Stomach smooth muscle (tissue), 2 donors: ENCODE results near the gene STK24.

Source experiments
- H3K27ac ChIP-seq: one replicate; pipeline ENCODE4 v1.7.0; 2013; ENCODE audit warnings: mild to moderate bottlenecking, low read length, inconsistent platforms
- H3K27me3 ChIP-seq, 2 donors: one replicate each; pipeline ENCODE4 v1.7.0; 2013; ENCODE audit warnings: low read length in 2 of 2; ENCODE audit not compliant: insufficient read depth in 2 of 2, control insufficient read depth in 1 of 2
- H3K36me3 ChIP-seq, 2 donors: one replicate each; pipeline ENCODE4 v1.7.0; 2013; ENCODE audit warnings: low read length in 2 of 2; ENCODE audit not compliant: control insufficient read depth in 2 of 2, insufficient read depth in 2 of 2
- H3K4me1 ChIP-seq: one replicate; pipeline ENCODE4 v1.7.0; 2013; ENCODE audit warnings: low read length; ENCODE audit not compliant: control insufficient read depth, insufficient read depth
- H3K4me3 ChIP-seq, 2 donors: one replicate each; pipeline ENCODE4 v1.7.0; 2013; ENCODE audit warnings: low read length in 2 of 2
- H3K9ac ChIP-seq, 2 donors: one replicate each; pipeline ENCODE4 v1.7.0; 2013; ENCODE audit warnings: low read length in 2 of 2, mild to moderate bottlenecking in 1 of 2
- H3K9me3 ChIP-seq, 2 donors: one replicate each; pipeline ENCODE4 v1.7.0; 2013; ENCODE audit warnings: low read length in 2 of 2; ENCODE audit not compliant: control insufficient read depth in 2 of 2
- donor health status: healthy.
- donor health status: Pancreatic carcinoma.

The STK24 gene

DNA sequence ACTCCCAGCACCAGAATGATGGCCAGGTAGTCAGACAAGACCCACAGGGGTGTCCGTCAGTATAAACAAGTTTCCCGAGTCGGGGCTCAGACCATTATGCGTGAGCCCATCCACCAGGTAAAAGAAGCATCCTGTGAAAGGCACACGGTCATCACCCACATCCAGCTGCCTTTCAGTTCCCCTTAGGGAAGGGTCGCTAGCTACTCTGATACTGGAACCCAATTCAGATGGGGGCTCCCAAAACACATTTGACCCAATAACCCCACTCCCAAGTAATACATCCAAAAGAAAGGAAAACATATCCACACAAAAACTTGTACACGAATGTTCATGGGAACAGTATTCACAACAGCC, 66.8 kb downstream of the STK24 start:
- no peaks in the 10 kb centered on the region for H3K27me3 ChIP-seq
- H3K36me3 ChIP-seq = no peaks in the 10 kb centered on the region
- peaks cover 31% of the 10 kb centered on the region for H3K4me1 ChIP-seq
- H3K4me3 ChIP-seq = no peak overlapping the region
- H3K27ac ChIP-seq = no peak overlapping the region
- H3K9ac ChIP-seq = no peak overlapping the region
- H3K9me3 ChIP-seq = no peaks in the 10 kb centered on the region

- peaks cover 36% of the 10 kb centered on the region for H3K4me1 ChIP-seq
- no peaks in the 10 kb centered on the region for H3K9me3 ChIP-seq
- H3K36me3 ChIP-seq = no peaks in the 10 kb centered on the region
- H3K27me3 ChIP-seq = no peaks in the 10 kb centered on the region
- no peak overlapping the region for H3K27ac ChIP-seq
- H3K4me3 ChIP-seq = no peak overlapping the region
- H3K9ac ChIP-seq = no peak overlapping the region
These were observed 67.4 kb downstream of the STK24 start for GRCh38 chr13:98509271-98510155.

GRCh38 chr13:98508685-98509084, 68.2 kb downstream of the STK24 start:
- H3K9ac ChIP-seq = no peak overlapping the region
- peaks cover 40% of the 10 kb centered on the region for H3K4me1 ChIP-seq
- H3K27ac ChIP-seq = no peak overlapping the region

DNA sequence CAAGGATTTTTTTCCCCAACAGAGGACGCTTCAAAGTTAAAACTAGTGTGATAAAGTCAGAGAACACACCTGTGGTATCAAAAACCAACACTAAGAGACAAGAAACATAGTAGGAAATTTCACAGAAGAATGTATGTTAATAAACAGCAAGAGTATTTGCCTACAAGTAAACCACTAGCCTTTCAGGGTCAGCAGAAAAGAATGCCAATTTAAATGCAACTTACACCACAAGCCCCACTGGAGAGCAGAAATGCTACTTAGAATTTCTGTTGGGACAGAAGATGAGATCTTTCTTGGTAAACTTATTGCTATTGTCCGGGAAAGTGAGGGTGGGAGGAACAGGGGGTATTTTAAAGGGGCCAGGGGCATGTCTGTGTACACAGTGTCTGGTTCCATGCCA, 68.6 kb downstream of the STK24 start:
- no peaks in the 10 kb centered on the region for H3K27me3 ChIP-seq
- H3K9ac ChIP-seq = no peak overlapping the region
- H3K36me3 ChIP-seq = no peaks in the 10 kb centered on the region
- H3K4me3 ChIP-seq = no peak overlapping the region
- no peak overlapping the region for H3K27ac ChIP-seq
- H3K4me1 ChIP-seq = peaks cover 43% of the 10 kb centered on the region
- H3K9me3 ChIP-seq = no peaks in the 10 kb centered on the region

More at GRCh38 chr13:98508685-98509084, 68.2 kb downstream of the STK24 start:
- Histone ChIP-seq H3K4me3 (no peak overlapping the region), H3K27me3 (no peaks in the 10 kb centered on the region), H3K9me3 (no peaks in the 10 kb centered on the region), H3K36me3 (no peaks in the 10 kb centered on the region)

GRCh38 chr13:98507282-98507797, 69.6 kb downstream of the STK24 start:
- Histone ChIP-seq H3K4me3 (peak overlapping the region in 1 of 2 donors; percentile 44), H3K9ac (no peak overlapping the region), H3K4me1 (peaks cover 38% of the 10 kb centered on the region), H3K9me3 (no peaks in the 10 kb centered on the region), H3K27me3 (no peaks in the 10 kb centered on the region), H3K36me3 (no peaks in the 10 kb centered on the region), H3K27ac (peak overlapping the region; percentile 62)

DNA sequence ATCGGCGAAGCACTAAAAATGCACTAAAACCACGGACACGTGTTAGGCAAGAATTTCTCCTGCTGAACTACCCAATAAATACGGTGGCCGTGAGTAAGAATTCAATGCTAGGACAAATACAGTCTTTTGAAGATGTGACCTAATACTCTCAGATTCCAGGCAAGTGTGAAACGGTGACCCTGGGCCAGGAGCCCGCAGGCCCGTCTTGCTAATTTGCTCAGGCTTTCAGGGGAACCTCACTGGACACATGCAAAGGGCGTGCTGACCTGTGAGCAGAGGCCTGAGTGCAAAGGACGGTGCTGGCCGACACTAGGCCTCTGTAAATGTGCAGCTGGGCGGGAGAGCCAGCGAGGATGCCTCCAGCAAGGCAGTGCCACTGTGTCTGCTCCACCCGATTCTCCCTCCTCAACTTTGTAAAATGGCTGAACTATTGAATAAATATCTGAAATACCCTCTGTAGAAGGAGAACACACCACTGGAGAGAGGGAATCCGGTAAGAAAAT, 70.1 kb downstream of the STK24 start:
- peak overlapping the region in 1 of 2 donors; percentile 44 for H3K4me3 ChIP-seq
- peaks cover 43% of the 10 kb centered on the region for H3K4me1 ChIP-seq
- H3K27me3 ChIP-seq = no peaks in the 10 kb centered on the region
- no peaks in the 10 kb centered on the region for H3K36me3 ChIP-seq
- peak overlapping the region; percentile 62 for H3K27ac ChIP-seq
- no peaks in the 10 kb centered on the region for H3K9me3 ChIP-seq
- H3K9ac ChIP-seq = no peak overlapping the region

DNA sequence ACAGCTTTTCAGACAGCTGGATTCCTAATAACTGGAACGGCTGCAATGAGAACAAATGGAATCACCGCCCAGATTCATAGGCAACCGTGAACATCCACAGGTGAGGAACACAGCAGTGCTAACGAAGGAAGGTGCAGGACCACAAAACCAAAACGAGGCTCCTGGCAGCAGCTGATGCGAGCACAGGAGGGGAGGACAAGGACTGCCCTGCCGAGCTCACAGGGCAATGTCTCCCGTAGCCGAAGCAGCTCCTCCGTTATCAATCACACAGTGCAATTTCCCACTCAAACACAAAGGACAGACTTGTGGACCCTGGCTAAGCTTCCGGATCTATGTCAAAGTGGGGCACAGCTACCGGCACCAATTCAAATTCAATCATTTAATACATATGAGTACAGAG, 70.6 kb downstream of the STK24 start:
- Histone ChIP-seq H3K27ac (peak overlapping the region; percentile 62), H3K4me1 (peaks cover 43% of the 10 kb centered on the region)

GRCh38 chr13:98505217-98505616, 71.7 kb downstream of the STK24 start:
- no peaks in the 10 kb centered on the region for H3K36me3 ChIP-seq
- H3K4me3 ChIP-seq = no peak overlapping the region
- peaks cover 43% of the 10 kb centered on the region for H3K4me1 ChIP-seq
- H3K27ac ChIP-seq = peak overlapping the region; percentile 66
- H3K27me3 ChIP-seq = no peaks in the 10 kb centered on the region
- no peak overlapping the region for H3K9ac ChIP-seq
- no peaks in the 10 kb centered on the region for H3K9me3 ChIP-seq

More for the DNA sequence above, 70.6 kb downstream of the STK24 start:
- peak overlapping the region in 1 of 2 donors; percentile 3 for H3K4me3 ChIP-seq
- no peaks in the 10 kb centered on the region for H3K9me3 ChIP-seq
- no peaks in the 10 kb centered on the region for H3K36me3 ChIP-seq
- no peaks in the 10 kb centered on the region for H3K27me3 ChIP-seq
- H3K9ac ChIP-seq = no peak overlapping the region

- peaks cover 3 to 4% of the 10 kb centered on the region in 2 donors for H3K36me3 ChIP-seq
- H3K4me1 ChIP-seq = peaks cover 45% of the 10 kb centered on the region
- no peak overlapping the region for H3K9ac ChIP-seq
- H3K4me3 ChIP-seq = peak overlapping the region; percentile 60
- no peaks in the 10 kb centered on the region for H3K27me3 ChIP-seq
- peak overlapping the region; percentile 66 for H3K27ac ChIP-seq
- H3K9me3 ChIP-seq = no peaks in the 10 kb centered on the region
These were observed 72.4 kb downstream of the STK24 start for GRCh38 chr13:98504371-98504963.

DNA sequence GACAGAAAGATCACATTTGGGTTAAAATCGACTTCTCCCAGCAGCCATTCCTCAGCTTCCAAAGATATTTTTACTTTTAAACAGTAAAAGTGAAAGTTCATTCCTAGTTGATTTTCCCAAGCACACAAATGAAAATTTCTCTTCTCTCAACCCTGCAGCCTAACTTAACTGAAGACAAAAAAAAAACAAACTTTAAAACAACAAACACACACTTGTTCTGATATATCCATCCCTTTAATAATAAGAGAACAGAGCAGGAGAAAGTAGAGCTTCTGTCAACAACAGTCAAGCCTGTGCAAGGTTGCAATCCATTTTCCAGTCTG, 72.9 kb downstream of the STK24 start:
- H3K9ac ChIP-seq = peak overlapping the region in 1 of 2 donors; percentile 69
- H3K27ac ChIP-seq = peak overlapping the region; percentile 66
- H3K4me1 ChIP-seq = peaks cover 48% of the 10 kb centered on the region
- H3K36me3 ChIP-seq = peaks cover 3 to 5% of the 10 kb centered on the region in 2 donors
- H3K27me3 ChIP-seq = no peaks in the 10 kb centered on the region
- no peaks in the 10 kb centered on the region for H3K9me3 ChIP-seq
- peak overlapping the region; percentile 60 for H3K4me3 ChIP-seq
